ENCODE results near the gene SLC25A1.

SLC25A1 gene

GRCh38 chr22:19180234-19180633 lies 1.7 kb upstream of the SLC25A1 start:
- no peak for DNase-seq

GRCh38 chr22:19179497-19180048 lies 1.0 kb upstream of the SLC25A1 start:
- DNase-seq: no peak

GRCh38 chr22:19178065-19178656 lies 375 bp downstream of the SLC25A1 start:
- peak; percentile 57 for DNase-seq

- no peak for DNase-seq
Measured at GRCh38 chr22:19177164-19178064, 1.1 kb downstream of the SLC25A1 start.

GRCh38 chr22:19176732-19177131 lies 1.8 kb downstream of the SLC25A1 start:
- DNase-seq: no peak

- DNase-seq: no peak
Measured at GRCh38 chr22:19176175-19176643, 2.3 kb downstream of the SLC25A1 start.

GRCh38 chr22:19175602-19176174 lies 2.8 kb downstream of the SLC25A1 start:
- no peak for DNase-seq

GRCh38 chr22:19175026-19175601 lies 3.4 kb downstream of the SLC25A1 start:
- DNase-seq: no peak

- no peak for DNase-seq
Measured at GRCh38 chr22:19174106-19175025, 4.2 kb downstream of the SLC25A1 start.

- DNase-seq: no peak
Measured at GRCh38 chr22:19173047-19174035, 5.2 kb downstream of the SLC25A1 start.

GRCh38 chr22:19172213-19173046 lies 6.1 kb downstream of the SLC25A1 start:
- DNase-seq: no peak

- DNase-seq: no peak
Measured at GRCh38 chr22:19169947-19170318, 8.6 kb downstream of the SLC25A1 start.

- DNase-seq: no peak
Measured at GRCh38 chr22:19169002-19169946, 9.3 kb downstream of the SLC25A1 start.

GRCh38 chr22:19168088-19168890 lies 10.2 kb downstream of the SLC25A1 start:
- no peak for DNase-seq

GRCh38 chr22:19167106-19167869 lies 11.2 kb downstream of the SLC25A1 start:
- no peak for DNase-seq

GRCh38 chr22:19166421-19166820 lies 12.1 kb downstream of the SLC25A1 start:
- DNase-seq: no peak

- DNase-seq: no peak
Measured at GRCh38 chr22:19164425-19164824, 14.1 kb downstream of the SLC25A1 start.

Measured in NCI-H1048 (cell line).